Measurements from ENCODE around the gene PHACTR3. TPM values are rescaled to one million over a fixed set of nuclear protein-coding genes. Genes with fewer than 3 reads are reported as not detected.

Gene PHACTR3
- total RNA-seq, 1 experiment from 2014 or later, result not detected

DNA sequence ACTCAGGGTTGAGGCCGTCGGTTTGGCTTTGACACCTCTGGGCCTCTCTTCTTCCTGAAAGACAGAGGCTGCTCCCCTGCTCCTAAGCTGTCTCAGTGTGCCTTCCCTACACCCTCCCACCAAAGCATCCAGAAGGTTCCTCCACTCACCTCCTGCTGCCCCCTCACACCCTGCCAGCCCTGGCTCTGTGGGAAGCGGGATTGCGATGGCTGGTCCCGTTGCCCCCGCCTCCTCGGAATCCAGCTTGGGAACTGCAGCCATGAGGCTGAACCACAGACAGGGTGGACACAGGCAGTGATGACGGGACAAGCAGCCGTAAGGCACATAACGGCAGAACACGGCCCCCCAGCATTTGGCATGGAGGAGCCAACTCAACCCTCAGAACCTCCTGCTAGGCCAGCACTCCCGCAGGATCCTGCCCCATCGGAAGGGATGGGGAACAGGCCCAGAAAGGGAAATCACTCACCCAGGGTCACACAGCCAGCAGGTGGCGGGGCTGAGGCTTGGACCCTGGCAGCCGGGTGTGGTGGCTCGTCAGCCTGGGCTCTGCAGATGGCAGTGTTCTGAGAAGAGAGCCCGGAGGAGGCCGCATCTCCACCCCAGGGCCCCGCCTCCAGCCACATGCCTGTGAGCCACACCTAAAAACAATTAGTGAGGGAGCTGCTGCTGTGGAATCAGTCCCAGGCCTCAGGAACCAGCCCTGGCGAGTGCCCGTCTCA lies 139.6 kb downstream of the PHACTR3 start:
- no peak overlapping the region; the same call in 1 of the 2 replicates for H3K14ac ChIP-seq (ENCODE audit: insufficient read depth, low read length)
- no peak overlapping the region for H3T11ph ChIP-seq (ENCODE audit: low read length)
- Mint-ChIP-seq H3K36me3 (ENCODE audit: insufficient read depth in 1 of 3, low read depth in 3 of 3) (peaks cover 0 to 5% (median 2%) of the 10 kb centered on the region in 3 experiments; a peak in 3 of 7 replicates), H3K4me3 (no peak overlapping the region), H3K9me3 (peaks cover 2 to 83% of the 10 kb centered on the region in 2 experiments; a peak in 3 of 5 replicates), H3K4me1 (no peaks in the 10 kb centered on the region), H3K27ac (no peak overlapping the region), H3K27me3 (ENCODE audit: low read depth) (peaks cover 35% of the 10 kb centered on the region)
- H4K91ac ChIP-seq (ENCODE audit: insufficient read length, low read depth, low read length), result no peak overlapping the region
- no peak overlapping the region for H3K56ac ChIP-seq (ENCODE audit: insufficient read length, low read depth, low read length)
- no peak overlapping the region for H2BK120ac ChIP-seq (ENCODE audit: low read depth, low read length, poor library complexity, severe bottlenecking)
- no peaks in the 10 kb centered on the region for H3K79me2 ChIP-seq (ENCODE audit: insufficient read depth, low read length)
- no peaks in the 10 kb centered on the region for H3K79me1 ChIP-seq (ENCODE audit: insufficient read depth, low read depth, low read length, poor library complexity, severe bottlenecking)
- H3K23ac ChIP-seq (ENCODE audit: insufficient read length, low read depth, low read length), result no peak overlapping the region
- no peak overlapping the region for H2AFZ ChIP-seq (ENCODE audit: low read length)
- H2BK20ac ChIP-seq (ENCODE audit: low read depth, low read length, poor library complexity, severe bottlenecking), result no peak overlapping the region
- H4K20me1 ChIP-seq (ENCODE audit: control insufficient read depth, insufficient read depth, insufficient read length), result no peaks in the 10 kb centered on the region
- no peaks in the 10 kb centered on the region for H3K4me1 ChIP-seq (ENCODE audit: insufficient read depth, low read length)
- no peaks in the 10 kb centered on the region for H3K9me3 ChIP-seq (ENCODE audit: control insufficient read depth, low read depth, low read length)
- no peak overlapping the region for H4K5ac ChIP-seq (ENCODE audit: insufficient read length, low read depth, low read length)
- DNase-seq, result peak; percentile 83
- no peak overlapping the region for H2AK5ac ChIP-seq (ENCODE audit: insufficient read length, low read length)
- H3K27me3 ChIP-seq (ENCODE audit: insufficient read depth, low read length), result peaks cover 5% of the 10 kb centered on the region; the same call in 1 of the 2 replicates
- no peak overlapping the region for H3K9ac ChIP-seq (ENCODE audit: extremely low read depth, insufficient read length, low read length)
- H2BK12ac ChIP-seq (ENCODE audit: insufficient read length, low read depth, low read length), result no peak overlapping the region
- WGBS (ENCODE audit: extremely low coverage, insufficient read length, low lambda C conversion rate), result no CpG with 5 or more reads among the region's 21 CpGs
- H3K18ac ChIP-seq (ENCODE audit: insufficient read length, low read depth, low read length), result no peak overlapping the region
- no peak overlapping the region for H3K4ac ChIP-seq (ENCODE audit: low read depth, low read length)
- no peak overlapping the region for H4K8ac ChIP-seq (replicated peaks; ENCODE audit: insufficient read length, low read depth, low read length)
- no peak overlapping the region for H2BK5ac ChIP-seq (ENCODE audit: insufficient read length, low read length)
- no peak overlapping the region for H3K4me2 ChIP-seq (ENCODE audit: insufficient read depth, insufficient read length, low read length)
- H2BK15ac ChIP-seq (ENCODE audit: low read depth, low read length), result no peak overlapping the region
- TF ChIP-seq, protein P1, sequence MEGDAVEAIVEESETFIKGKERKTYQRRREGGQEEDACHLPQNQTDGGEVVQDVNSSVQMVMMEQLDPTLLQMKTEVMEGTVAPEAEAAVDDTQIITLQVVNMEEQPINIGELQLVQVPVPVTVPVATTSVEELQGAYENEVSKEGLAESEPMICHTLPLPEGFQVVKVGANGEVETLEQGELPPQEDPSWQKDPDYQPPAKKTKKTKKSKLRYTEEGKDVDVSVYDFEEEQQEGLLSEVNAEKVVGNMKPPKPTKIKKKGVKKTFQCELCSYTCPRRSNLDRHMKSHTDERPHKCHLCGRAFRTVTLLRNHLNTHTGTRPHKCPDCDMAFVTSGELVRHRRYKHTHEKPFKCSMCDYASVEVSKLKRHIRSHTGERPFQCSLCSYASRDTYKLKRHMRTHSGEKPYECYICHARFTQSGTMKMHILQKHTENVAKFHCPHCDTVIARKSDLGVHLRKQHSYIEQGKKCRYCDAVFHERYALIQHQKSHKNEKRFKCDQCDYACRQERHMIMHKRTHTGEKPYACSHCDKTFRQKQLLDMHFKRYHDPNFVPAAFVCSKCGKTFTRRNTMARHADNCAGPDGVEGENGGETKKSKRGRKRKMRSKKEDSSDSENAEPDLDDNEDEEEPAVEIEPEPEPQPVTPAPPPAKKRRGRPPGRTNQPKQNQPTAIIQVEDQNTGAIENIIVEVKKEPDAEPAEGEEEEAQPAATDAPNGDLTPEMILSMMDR (conservative IDR thresholded peaks at IDR 0.05), result peak; percentile 40; the same call in 2 of the 3 replicates
- H3K27ac ChIP-seq (ENCODE audit: insufficient read length, low read depth, low read length), result no peak overlapping the region
- no peaks in the 10 kb centered on the region for H3K23me2 ChIP-seq (ENCODE audit: insufficient read length, low read depth, low read length, poor library complexity, severe bottlenecking)

Measured in H9 (cell line).